ENCODE results near the gene BOC. TPM values are rescaled to one million over a fixed set of nuclear protein-coding genes. Genes with fewer than 3 reads are reported as not detected.

Gene BOC
- total and polyA plus RNA-seq, 4 donors: 6.6 to 164 (median 26.8) TPM

DNA sequence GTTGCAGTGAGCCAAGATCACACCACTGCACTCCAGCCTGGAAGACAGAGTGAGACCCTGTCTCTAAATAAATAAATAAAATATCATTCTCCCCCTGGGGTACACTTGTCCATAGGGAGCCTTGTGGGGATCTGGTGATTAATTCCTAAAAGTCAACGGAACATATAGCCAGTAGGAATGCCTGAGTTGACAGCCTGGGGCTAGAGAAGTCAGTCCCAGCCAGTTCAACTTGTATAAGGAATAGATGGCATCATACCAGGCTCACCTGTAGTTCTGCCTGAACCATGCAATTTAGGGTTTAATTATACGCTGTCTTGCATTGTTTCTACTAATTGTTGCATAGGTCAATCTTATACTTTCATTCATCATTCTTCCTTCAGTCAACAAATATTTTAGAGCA is 5.9 kb upstream of the BOC start:
- Histone ChIP-seq H3K27ac (ENCODE audit: low read depth in 1 of 2, low read length in 2 of 2) (no peak overlapping the region), H3K36me3 (ENCODE audit: control insufficient read depth in 1 of 2, insufficient read depth in 2 of 2, low read length in 1 of 2) (no peaks in the 10 kb centered on the region), H3K4me1 (ENCODE audit: control insufficient read depth in 1 of 2, insufficient read depth in 2 of 2, low read length in 2 of 2) (no peaks in the 10 kb centered on the region), H3K4me3 (ENCODE audit: low read length in 2 of 2) (no peak overlapping the region), H3K27me3 (ENCODE audit: control insufficient read depth in 1 of 2, insufficient read depth in 2 of 2, low read length in 1 of 2) (no peaks in the 10 kb centered on the region), H3K9me3 (ENCODE audit: control insufficient read depth, low read length) (no peaks in the 10 kb centered on the region)
- ATAC-seq (ENCODE audit: low FRiP score) (no peak), DNase-seq (no peak)
- intact Hi-C loops (cut with DNase I): no loop called here
- WGBS, 2 donors: 80 to 83% methylated on average over 2 of the region's 2 CpGs

DNA sequence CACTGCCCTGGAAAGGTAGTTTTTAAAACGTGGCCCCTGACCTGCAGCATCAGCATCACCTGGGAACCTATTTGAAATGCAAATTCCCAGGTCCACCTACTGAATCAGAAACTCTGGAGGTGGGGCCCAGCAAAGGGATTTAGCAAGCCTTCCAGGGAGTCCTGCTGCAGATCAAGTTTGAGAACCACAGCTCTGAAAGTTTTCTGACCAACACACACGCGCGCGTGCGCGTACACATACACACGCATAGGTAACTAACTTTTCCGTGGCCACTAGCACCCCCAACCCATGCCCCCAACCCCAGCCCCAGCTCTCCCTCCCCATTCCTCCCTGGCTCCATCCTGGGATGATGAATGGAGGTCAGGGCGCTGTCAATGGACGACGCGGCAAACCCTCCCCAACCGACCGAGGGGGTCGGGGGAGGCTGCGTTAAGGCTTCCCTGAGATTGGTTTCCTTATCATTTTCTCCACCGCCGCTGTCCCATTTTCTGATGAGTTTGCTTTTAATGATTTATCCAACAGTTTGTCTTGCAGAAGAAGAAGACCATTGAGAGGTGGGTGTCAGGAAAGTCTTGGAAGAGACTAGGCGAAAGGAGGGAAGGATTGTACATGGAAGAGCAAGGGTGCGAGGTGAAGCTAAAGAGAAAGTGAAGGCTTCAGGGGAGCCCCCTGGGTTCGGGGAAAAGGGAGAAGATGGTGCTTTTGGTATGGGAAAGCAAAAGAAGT is 590 bp upstream of the BOC start:
- peak; percentile 64 for ATAC-seq (ENCODE audit: low FRiP score)
- WGBS, 2 donors: 35 to 53% methylated on average over 22 of the region's 22 CpGs
- Histone ChIP-seq H3K4me3 (ENCODE audit: low read length in 2 of 2) (peak overlapping the region; percentile 67 to 70), H3K27ac (ENCODE audit: low read depth in 1 of 2, low read length in 2 of 2) (no peak overlapping the region), H3K4me1 (ENCODE audit: control insufficient read depth in 1 of 2, insufficient read depth in 2 of 2, low read length in 2 of 2) (no peaks in the 10 kb centered on the region), H3K27me3 (ENCODE audit: control insufficient read depth in 1 of 2, insufficient read depth in 2 of 2, low read length in 1 of 2) (no peaks in the 10 kb centered on the region), H3K9me3 (ENCODE audit: control insufficient read depth, low read length) (no peaks in the 10 kb centered on the region), H3K36me3 (ENCODE audit: control insufficient read depth in 1 of 2, insufficient read depth in 2 of 2, low read length in 1 of 2) (no peaks in the 10 kb centered on the region)
- intact Hi-C loops (cut with DNase I): loop anchor here (5.0 kb wide), 3 partner anchors 43 to 72 kb away; no protein-coding TSS in a partner anchor
- no peak for DNase-seq

DNA sequence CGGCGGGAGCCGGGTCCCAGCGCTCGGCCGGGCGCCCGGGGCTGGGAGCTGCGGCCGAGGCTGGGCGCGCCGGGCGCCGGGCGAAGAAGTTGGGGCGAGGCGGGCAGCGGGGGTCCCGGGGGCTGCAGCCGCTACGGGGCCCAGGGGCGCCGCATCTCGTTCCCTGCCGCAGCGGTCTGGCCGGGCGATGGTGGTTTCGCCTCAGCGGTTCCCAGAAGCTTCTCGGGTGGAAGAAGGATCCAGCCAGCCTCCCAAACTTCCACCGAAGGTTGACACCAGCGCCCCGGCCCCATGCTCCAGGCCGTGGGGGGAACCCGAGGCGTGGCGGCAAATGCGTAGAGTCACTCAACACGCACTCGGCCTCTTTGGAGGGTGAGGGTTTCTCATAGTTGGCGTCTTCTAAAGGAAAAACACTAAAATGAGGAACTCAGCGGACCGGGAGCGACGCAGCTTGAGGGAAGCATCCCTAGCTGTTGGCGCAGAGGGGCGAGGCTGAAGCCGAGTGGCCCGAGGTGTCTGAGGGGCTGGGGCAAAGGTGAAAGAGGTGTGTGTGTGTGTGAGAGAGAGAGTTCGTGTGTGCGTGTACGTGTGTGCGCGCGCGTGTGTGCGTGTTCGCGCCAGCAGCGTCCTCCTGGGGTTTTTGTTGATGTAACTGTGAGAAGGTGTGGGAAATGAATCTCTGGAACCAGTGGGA is 940 bp downstream of the BOC start:
- no peaks in the 10 kb centered on the region for H3K36me3 ChIP-seq (ENCODE audit: control insufficient read depth in 1 of 2, insufficient read depth in 2 of 2, low read length in 1 of 2)
- DNase-seq (peak; percentile 53 to 78), ATAC-seq (ENCODE audit: low FRiP score) (peak; percentile 36)
- H3K27ac ChIP-seq (ENCODE audit: low read depth in 1 of 2, low read length in 2 of 2): no peak overlapping the region
- no peaks in the 10 kb centered on the region for H3K27me3 ChIP-seq (ENCODE audit: control insufficient read depth in 1 of 2, insufficient read depth in 2 of 2, low read length in 1 of 2)
- intact Hi-C loops (cut with DNase I): loop anchor here (5.0 kb wide), 3 partner anchors 45 to 70 kb away; no protein-coding TSS in a partner anchor
- no peaks in the 10 kb centered on the region for H3K9me3 ChIP-seq (ENCODE audit: control insufficient read depth, low read length)
- H3K4me3 ChIP-seq (ENCODE audit: low read length in 2 of 2): peak overlapping the region; percentile 67 to 70
- 1% methylated on average over 51 to 62 of the region's 62 CpGs for WGBS, 2 donors
- no peaks in the 10 kb centered on the region for H3K4me1 ChIP-seq (ENCODE audit: control insufficient read depth in 1 of 2, insufficient read depth in 2 of 2, low read length in 2 of 2)

DNA sequence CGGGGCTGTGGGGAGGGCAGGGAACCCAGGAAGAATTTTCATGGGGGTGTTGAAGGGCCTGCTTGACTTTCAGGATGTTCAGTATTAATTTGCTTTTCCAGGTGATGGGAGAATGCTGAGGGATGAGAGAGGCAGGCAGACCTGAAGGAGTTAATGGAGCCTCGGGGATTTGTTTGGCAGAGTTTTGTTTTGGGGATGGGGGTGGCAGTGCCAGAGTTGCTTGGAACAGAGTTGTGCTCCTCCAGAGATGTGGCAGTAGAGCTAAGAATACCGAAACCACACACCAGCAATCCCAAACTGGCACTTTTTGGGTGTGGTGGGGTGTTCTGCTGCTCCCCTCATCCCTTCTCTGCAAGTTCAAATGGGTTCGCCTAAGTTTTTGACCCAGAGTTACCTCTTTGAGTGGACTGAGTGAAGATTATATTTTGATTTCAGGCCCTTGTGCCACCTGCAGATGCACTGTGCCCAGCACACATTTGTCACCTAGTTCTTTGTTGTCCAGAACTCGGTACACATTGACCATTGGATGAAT is 1.6 kb downstream of the BOC start:
- no peaks in the 10 kb centered on the region for H3K27me3 ChIP-seq (ENCODE audit: control insufficient read depth in 1 of 2, insufficient read depth in 2 of 2, low read length in 1 of 2)
- H3K36me3 ChIP-seq (ENCODE audit: control insufficient read depth in 1 of 2, insufficient read depth in 2 of 2, low read length in 1 of 2): no peaks in the 10 kb centered on the region
- no peak overlapping the region for H3K27ac ChIP-seq (ENCODE audit: low read depth in 1 of 2, low read length in 2 of 2)
- no peak for ATAC-seq (ENCODE audit: low FRiP score)
- peak overlapping the region; percentile 67 to 70 for H3K4me3 ChIP-seq (ENCODE audit: low read length in 2 of 2)
- intact Hi-C loops (cut with DNase I): loop anchor here (5.0 kb wide), 3 partner anchors 46 to 69 kb away; no protein-coding TSS in a partner anchor
- H3K4me1 ChIP-seq (ENCODE audit: control insufficient read depth in 1 of 2, insufficient read depth in 2 of 2, low read length in 2 of 2): no peaks in the 10 kb centered on the region
- H3K9me3 ChIP-seq (ENCODE audit: control insufficient read depth, low read length): no peaks in the 10 kb centered on the region
- 19 to 21% methylated on average over 5 of the region's 5 CpGs for WGBS, 2 donors
- DNase-seq: no peak

DNA sequence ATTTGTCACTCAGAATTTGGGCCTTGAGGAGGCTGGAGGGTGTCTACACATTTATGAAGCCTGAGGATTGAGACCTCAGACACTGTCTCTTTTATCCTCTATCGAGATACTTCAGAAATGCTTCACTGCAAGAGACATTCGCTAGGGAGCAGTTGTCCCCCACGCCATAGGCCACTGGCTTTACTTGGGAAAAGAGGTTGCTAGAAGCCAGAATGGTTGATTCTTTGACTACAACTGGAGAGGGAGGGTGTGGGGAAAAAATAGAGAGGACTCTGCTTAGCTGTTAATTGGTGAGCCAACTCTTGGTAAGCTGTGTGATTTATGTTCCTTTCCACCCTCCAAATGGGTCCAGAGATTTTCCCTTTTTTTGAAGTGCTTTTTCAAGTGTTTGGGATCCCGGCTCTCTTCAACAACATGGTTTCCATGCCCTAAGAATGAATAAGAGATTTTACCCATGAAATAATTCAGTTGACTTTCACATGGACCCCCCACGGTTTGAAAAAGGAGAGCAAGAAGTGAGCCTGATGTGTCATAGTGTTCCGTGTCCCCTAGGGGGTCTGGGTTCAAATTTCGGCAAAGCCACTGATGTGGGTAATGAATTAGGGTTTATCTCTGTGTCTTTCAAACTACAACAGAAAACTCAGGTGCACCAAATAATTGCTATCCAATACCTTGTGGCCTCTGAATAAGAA is 2.7 kb downstream of the BOC start:
- Histone ChIP-seq H3K4me1 (ENCODE audit: control insufficient read depth in 1 of 2, insufficient read depth in 2 of 2, low read length in 2 of 2) (no peaks in the 10 kb centered on the region), H3K36me3 (ENCODE audit: control insufficient read depth in 1 of 2, insufficient read depth in 2 of 2, low read length in 1 of 2) (peaks cover 0 to 3% of the 10 kb centered on the region in 2 donors), H3K27ac (ENCODE audit: low read depth in 1 of 2, low read length in 2 of 2) (no peak overlapping the region), H3K27me3 (ENCODE audit: control insufficient read depth in 1 of 2, insufficient read depth in 2 of 2, low read length in 1 of 2) (no peaks in the 10 kb centered on the region), H3K9me3 (ENCODE audit: control insufficient read depth, low read length) (no peaks in the 10 kb centered on the region), H3K4me3 (ENCODE audit: low read length in 2 of 2) (no peak overlapping the region)
- DNase-seq: no peak
- 94 to 96% methylated on average over 7 of the region's 7 CpGs for WGBS, 2 donors
- no peak for ATAC-seq (ENCODE audit: low FRiP score)
- intact Hi-C loops (cut with DNase I): loop anchor here (5.0 kb wide), 3 partner anchors 47 to 68 kb away; no protein-coding TSS in a partner anchor

DNA sequence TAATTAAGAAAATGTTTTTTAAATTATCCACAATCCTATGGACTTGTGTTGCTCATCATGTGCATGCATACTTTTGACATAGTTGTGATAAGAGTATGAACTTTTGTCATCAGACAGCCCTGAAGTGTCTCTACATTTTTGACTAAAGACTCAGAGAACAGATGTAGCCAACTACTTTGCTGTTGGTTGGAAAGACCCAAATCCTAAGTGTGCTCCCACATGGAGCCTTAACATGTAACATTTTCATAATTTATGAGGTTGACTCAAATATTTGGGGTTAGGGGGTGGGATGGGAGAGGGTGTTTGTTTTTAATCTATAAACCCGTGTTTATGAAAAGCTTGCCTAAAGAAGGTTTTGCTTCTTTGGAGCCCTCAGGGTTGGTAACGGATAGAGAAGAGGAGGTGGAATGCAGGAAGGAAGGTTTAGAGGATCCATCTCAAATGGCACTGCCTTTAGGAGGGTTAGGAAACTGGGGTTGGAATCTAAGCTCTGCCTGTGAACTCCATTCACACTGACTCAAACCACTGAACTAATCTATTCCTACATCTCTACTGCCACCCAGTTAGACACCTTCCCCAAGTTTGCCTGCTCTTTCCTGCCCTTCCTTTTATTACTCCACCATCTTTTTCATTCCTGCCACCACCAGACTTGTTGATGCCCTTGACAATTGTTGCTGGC is 3.7 kb downstream of the BOC start:
- no peak for ATAC-seq (ENCODE audit: low FRiP score)

DNA sequence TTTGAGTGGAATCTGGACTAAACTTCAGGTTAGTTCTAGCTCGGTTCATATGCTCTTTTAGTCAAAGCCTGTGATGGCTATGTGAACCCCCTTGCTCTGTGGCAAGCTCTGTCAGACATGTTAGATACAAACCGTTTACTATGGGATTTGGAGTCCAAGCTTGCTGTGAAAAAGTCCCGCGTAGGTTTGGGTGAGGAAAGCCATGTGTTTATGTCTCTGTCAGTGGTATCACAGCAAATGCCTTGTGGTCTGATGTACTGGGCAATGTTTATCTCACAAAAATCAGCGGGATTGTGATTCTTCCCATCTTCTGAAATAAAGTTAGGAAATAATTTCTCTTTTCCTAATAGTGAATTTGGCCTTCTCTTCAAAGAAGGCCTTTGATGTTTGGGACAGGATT is 5.0 kb downstream of the BOC start:
- intact Hi-C loops (cut with DNase I): no loop called here
- Histone ChIP-seq H3K4me1 (ENCODE audit: control insufficient read depth in 1 of 2, insufficient read depth in 2 of 2, low read length in 2 of 2) (no peaks in the 10 kb centered on the region), H3K27ac (ENCODE audit: low read depth in 1 of 2, low read length in 2 of 2) (no peak overlapping the region), H3K36me3 (ENCODE audit: control insufficient read depth in 1 of 2, insufficient read depth in 2 of 2, low read length in 1 of 2) (peaks cover 0 to 3% of the 10 kb centered on the region in 2 donors), H3K4me3 (ENCODE audit: low read length in 2 of 2) (no peak overlapping the region), H3K27me3 (ENCODE audit: control insufficient read depth in 1 of 2, insufficient read depth in 2 of 2, low read length in 1 of 2) (no peaks in the 10 kb centered on the region), H3K9me3 (ENCODE audit: control insufficient read depth, low read length) (no peaks in the 10 kb centered on the region)
- no peak for ATAC-seq (ENCODE audit: low FRiP score)
- 94 to 99% methylated on average over 5 of the region's 5 CpGs for WGBS, 2 donors
- no peak for DNase-seq

More for the DNA sequence above, 3.7 kb downstream of the BOC start:
- H3K4me3 ChIP-seq (ENCODE audit: low read length in 2 of 2): no peak overlapping the region
- no peak overlapping the region for H3K27ac ChIP-seq (ENCODE audit: low read depth in 1 of 2, low read length in 2 of 2)
- 92 to 94% methylated on average over 2 of the region's 2 CpGs for WGBS, 2 donors
- H3K36me3 ChIP-seq (ENCODE audit: control insufficient read depth in 1 of 2, insufficient read depth in 2 of 2, low read length in 1 of 2): peaks cover 0 to 3% of the 10 kb centered on the region in 2 donors
- intact Hi-C loops (cut with DNase I): loop anchor here (5.0 kb wide), 3 partner anchors 48 to 67 kb away; no protein-coding TSS in a partner anchor
- no peak for DNase-seq
- no peaks in the 10 kb centered on the region for H3K9me3 ChIP-seq (ENCODE audit: control insufficient read depth, low read length)
- no peaks in the 10 kb centered on the region for H3K27me3 ChIP-seq (ENCODE audit: control insufficient read depth in 1 of 2, insufficient read depth in 2 of 2, low read length in 1 of 2)
- no peaks in the 10 kb centered on the region for H3K4me1 ChIP-seq (ENCODE audit: control insufficient read depth in 1 of 2, insufficient read depth in 2 of 2, low read length in 2 of 2)

DNA sequence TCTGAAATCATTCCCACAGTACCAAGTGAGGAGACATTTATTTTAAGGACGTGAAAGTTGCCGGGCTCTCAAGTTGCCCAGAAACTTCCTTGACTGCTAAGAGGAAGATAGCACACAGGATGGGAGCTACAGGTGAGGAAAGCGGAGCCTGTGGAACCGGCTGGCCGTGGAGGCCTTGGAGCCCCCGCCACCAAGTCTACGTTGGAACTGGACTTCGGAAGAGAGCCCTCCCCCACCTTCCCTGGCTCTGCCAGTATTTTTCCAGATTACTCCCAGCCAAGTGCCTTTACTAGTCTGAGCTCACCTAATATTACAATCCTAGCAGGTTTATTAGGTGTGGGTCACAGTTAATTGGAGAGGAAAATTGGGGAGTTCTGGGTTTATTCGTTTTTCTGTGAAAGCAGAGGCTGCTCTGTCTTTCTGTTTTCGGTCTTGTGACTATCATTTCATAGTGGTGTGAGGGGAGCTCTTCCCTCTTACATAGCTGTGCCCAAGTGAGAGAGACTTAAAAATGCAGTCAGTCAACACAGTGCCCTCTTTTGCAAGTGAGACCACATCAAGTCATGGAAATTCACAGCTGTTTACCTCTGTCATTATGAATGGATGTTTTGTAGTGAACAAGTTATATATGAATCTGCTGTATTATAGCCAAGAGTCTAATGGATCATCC is 6.8 kb downstream of the BOC start:
- no peaks in the 10 kb centered on the region for H3K9me3 ChIP-seq (ENCODE audit: control insufficient read depth, low read length)
- H3K27ac ChIP-seq (ENCODE audit: low read depth in 1 of 2, low read length in 2 of 2): no peak overlapping the region
- H3K27me3 ChIP-seq (ENCODE audit: control insufficient read depth in 1 of 2, insufficient read depth in 2 of 2, low read length in 1 of 2): no peaks in the 10 kb centered on the region
- no peaks in the 10 kb centered on the region for H3K4me1 ChIP-seq (ENCODE audit: control insufficient read depth in 1 of 2, insufficient read depth in 2 of 2, low read length in 2 of 2)
- H3K4me3 ChIP-seq (ENCODE audit: low read length in 2 of 2): no peak overlapping the region
- ATAC-seq (ENCODE audit: low FRiP score) (no peak), DNase-seq (no peak)
- H3K36me3 ChIP-seq (ENCODE audit: control insufficient read depth in 1 of 2, insufficient read depth in 2 of 2, low read length in 1 of 2): peaks cover 0 to 3% of the 10 kb centered on the region in 2 donors
- intact Hi-C loops (cut with DNase I): no loop called here
- 92 to 96% methylated on average over 10 of the region's 10 CpGs for WGBS, 2 donors
